H1 (cell line): ENCODE results near the gene ARHGAP23. TPM values are rescaled to one million over a fixed set of nuclear protein-coding genes. Genes with fewer than 3 reads are reported as not detected.
"Not testable (repeated sequence)": the region's sequence is repeated elsewhere in the genome, so short reads cannot be mapped to it uniquely, and the experiment has no call there.

Experiments
- CTCF ChIA-PET: fragments of 300-600 bp; sonication (Branson Sonifier 250); formaldehyde crosslinking; loops from one replicate; lab custom pipeline; 2021; ENCODE audit not compliant: partially characterized antibody; lab: Charles Lee
- POLR2A ChIA-PET: fragments of 300-600 bp; sonication (Branson Sonifier 250); formaldehyde crosslinking; loops from one replicate; lab custom pipeline; 2021; ENCODE audit warnings: inconsistent platforms; ENCODE audit not compliant: partially characterized antibody; lab: Charles Lee
- DNase-seq, 2 experiments: peaks; one replicate each; pipeline versions ENCODE4 v3.0.0 to v3.0.0-alpha.2; 2010 to 2022; ENCODE audit warnings: low spot score in 2 of 2, low read depth in 1 of 2, mixed read lengths in 1 of 2
- FAIRE-seq: peaks from 2 replicates; lab custom pipeline; 2011; peaks lifted over from hg19 to GRCh38; lab: Jason Lieb, UNC
- H2AFZ ChIP-seq: 2 replicates; pipeline ENCODE4 v1.8.1; 2012; ENCODE audit warnings: low read length, inconsistent platforms
- H2AK5ac ChIP-seq: 2 replicates; pipeline ENCODE4 v1.6.1; 2013; ENCODE audit warnings: low read depth, low read length
- H2BK120ac ChIP-seq: replicated peaks from 2 replicates; pipeline ENCODE3; 2013; ENCODE audit warnings: low read depth, low read length, inconsistent platforms
- H2BK12ac ChIP-seq: 2 replicates; pipeline ENCODE4 v1.6.1; 2013; ENCODE audit warnings: low read depth, low read length
- H2BK15ac ChIP-seq: 2 replicates; pipeline ENCODE4 v1.6.1; 2013; ENCODE audit warnings: low read length
- H2BK20ac ChIP-seq: 2 replicates; pipeline ENCODE4 v1.6.1; 2013; ENCODE audit warnings: low read length
- H2BK5ac ChIP-seq: 2 replicates; pipeline ENCODE4 v1.6.1; 2013; ENCODE audit warnings: low read depth, low read length
- H3K14ac ChIP-seq: 2 replicates; pipeline ENCODE4 v1.6.1; 2013; ENCODE audit warnings: inconsistent platforms; ENCODE audit not compliant: insufficient read length
- H3K18ac ChIP-seq: 2 replicates; pipeline ENCODE4 v1.6.1; 2013; ENCODE audit warnings: low read length; ENCODE audit errors: extremely low read depth
- H3K23ac ChIP-seq: 2 replicates; pipeline ENCODE4 v1.6.1; 2013; ENCODE audit warnings: inconsistent platforms; ENCODE audit not compliant: insufficient read length
- H3K23me2 ChIP-seq: 2 replicates; pipeline ENCODE4 v1.6.1; 2013; ENCODE audit warnings: low read depth, low read length
- H3K27ac ChIP-seq: 2 replicates; pipeline ENCODE4 v1.6.1; 2011; ENCODE audit warnings: low read depth, low read length, inconsistent platforms
- H3K27me3 ChIP-seq, 4 experiments: replicated peaks in 1 of 4; 1 replicate in 1 of 4; 2 replicates in 3 of 4; pipeline versions ENCODE4 v1.6.1 to v1.8.1; 2011 to 2013; ENCODE audit warnings: low read length in 3 of 4, mild to moderate bottlenecking in 3 of 4, inconsistent platforms in 2 of 4, mixed read lengths in 2 of 4, moderate library complexity in 1 of 4; ENCODE audit not compliant: control insufficient read depth in 3 of 4, insufficient read depth in 3 of 4; ENCODE audit errors: extremely low read depth in 1 of 4
- H3K36me3 ChIP-seq, 4 experiments: 2 replicates each; pipeline versions ENCODE4 v1.6.1 to v1.8.1; 2011 to 2013; ENCODE audit warnings: mild to moderate bottlenecking in 4 of 4, low read length in 3 of 4, moderate library complexity in 2 of 4, control low read depth in 1 of 4, inconsistent platforms in 1 of 4; ENCODE audit not compliant: insufficient read depth in 4 of 4, control insufficient read depth in 2 of 4
- H3K4ac ChIP-seq: replicated peaks from 2 replicates; pipeline ENCODE3; 2013; ENCODE audit warnings: low read length, low read depth, mixed read lengths, inconsistent platforms; ENCODE audit not compliant: insufficient read length
- H3K4me1 ChIP-seq, 4 experiments: replicated peaks in 1 of 4; 1 replicate in 1 of 4; 2 replicates in 3 of 4; pipeline versions ENCODE4 v1.6.1 to v1.8.1; 2011 to 2013; ENCODE audit warnings: low read length in 3 of 4, inconsistent platforms in 2 of 4, mixed read lengths in 1 of 4; ENCODE audit not compliant: insufficient read depth in 4 of 4, control insufficient read depth in 3 of 4
- H3K4me2 ChIP-seq, 2 experiments: 2 replicates each; pipeline versions ENCODE4 v1.6.1 to v1.8.1; 2011 to 2013; ENCODE audit warnings: low read depth in 2 of 2, low read length in 2 of 2, control low read depth in 1 of 2, inconsistent platforms in 1 of 2, mild to moderate bottlenecking in 1 of 2; ENCODE audit not compliant: insufficient read depth in 1 of 2
- H3K4me3 ChIP-seq, 4 experiments: fragments of 200-600, 300-600 bp in 1 of 4; sonication (generic), shearing (Covaris generic), sonication (Bioruptor Twin) in 1 of 4; 2 replicates each; pipeline versions ENCODE4 v1.5.1 to v1.8.1; 2011 to 2016; ENCODE audit warnings: low read length in 4 of 4, low read depth in 3 of 4, control low read depth in 2 of 4, inconsistent platforms in 2 of 4, mild to moderate bottlenecking in 2 of 4, mixed read lengths in 1 of 4, moderate library complexity in 1 of 4; ENCODE audit not compliant: insufficient read depth in 2 of 4; ENCODE audit errors: extremely low read depth in 1 of 4
- H3K56ac ChIP-seq: replicated peaks from 2 replicates; pipeline ENCODE3; 2013; ENCODE audit warnings: low read depth, mild to moderate bottlenecking, mixed read lengths, low read length, inconsistent platforms; ENCODE audit not compliant: insufficient read length
- H3K79me1 ChIP-seq: 2 replicates; pipeline ENCODE4 v1.6.1; 2013; ENCODE audit warnings: low read depth, low read length, control low read depth
- H3K79me2 ChIP-seq, 2 experiments: 2 replicates each; pipeline versions ENCODE4 v1.6.1 to v1.8.1; 2012 to 2013; ENCODE audit warnings: low read length in 2 of 2, mild to moderate bottlenecking in 2 of 2, inconsistent platforms in 1 of 2; ENCODE audit not compliant: insufficient read depth in 2 of 2, control insufficient read depth in 1 of 2
- H3K9ac ChIP-seq, 4 experiments: replicated peaks in 1 of 4; 1 replicate in 1 of 4; 2 replicates in 3 of 4; pipeline versions ENCODE4 v1.6.1 to v1.8.1; 2011 to 2013; ENCODE audit warnings: low read depth in 3 of 4, low read length in 3 of 4, control low read depth in 2 of 4, mild to moderate bottlenecking in 2 of 4, moderate library complexity in 2 of 4, inconsistent platforms in 1 of 4; ENCODE audit errors: extremely low read depth in 1 of 4
- H3K9me3 ChIP-seq, 2 experiments: 2 replicates each; pipeline versions ENCODE4 v1.6.1 to v1.8.1; 2012 to 2013; ENCODE audit warnings: mild to moderate bottlenecking in 2 of 2, moderate library complexity in 2 of 2, control low read depth in 1 of 2, inconsistent platforms in 1 of 2, low read depth in 1 of 2, low read length in 1 of 2, mixed read lengths in 1 of 2; ENCODE audit not compliant: insufficient read depth in 2 of 2
- H4K20me1 ChIP-seq, 2 experiments: replicated peaks in 1 of 2; 2 replicates each; pipeline versions ENCODE3 to v1.8.1; 2011 to 2013; ENCODE audit warnings: inconsistent platforms in 2 of 2, low read length in 2 of 2, mild to moderate bottlenecking in 1 of 2; ENCODE audit not compliant: insufficient read depth in 2 of 2, control insufficient read depth in 1 of 2
- H4K5ac ChIP-seq: 2 replicates; pipeline ENCODE4 v1.6.1; 2013; ENCODE audit warnings: low read length, low read depth, mixed read lengths, inconsistent platforms; ENCODE audit not compliant: insufficient read length
- H4K8ac ChIP-seq: 2 replicates; pipeline ENCODE4 v1.8.0; 2013; ENCODE audit warnings: mild to moderate bottlenecking, moderate library complexity, low read length, inconsistent platforms; ENCODE audit not compliant: insufficient read depth; ENCODE audit errors: extremely low read depth
- H4K91ac ChIP-seq: replicated peaks from 2 replicates; pipeline ENCODE3; 2013; ENCODE audit warnings: low read length, mixed read lengths, inconsistent platforms; ENCODE audit not compliant: insufficient read length
- RAD21 ChIP-seq, 2 experiments: IDR thresholded peaks in 1 of 2; conservative IDR thresholded peaks in 1 of 2; 2 replicates each; pipeline ENCODE4 v1.6.1; 2011; ENCODE audit warnings: low read depth in 2 of 2, low read length in 2 of 2, improper control_type of control experiment in 1 of 2, inconsistent platforms in 1 of 2, mild to moderate bottlenecking in 1 of 2, moderate library complexity in 1 of 2
- WGBS, 2 experiments: shearing (Covaris generic) in 1 of 2; methylation state at CpG; one replicate each; pipeline versions ENCODE4 v1.1.6 to v1.1.7; 2013 to 2015; ENCODE audit warnings: low lambda C conversion rate in 2 of 2, mixed read lengths in 2 of 2, inconsistent platforms in 1 of 2, low coverage in 1 of 2, missing lambda C conversion rate in 1 of 2; ENCODE audit not compliant: insufficient replicate concordance in 2 of 2, insufficient coverage in 1 of 2, insufficient read length in 1 of 2; ENCODE audit errors: extremely low coverage in 1 of 2, missing lambda C conversion rate in 1 of 2; 5-methylcytosine and 5-hydroxymethylcytosine counted together
- polyA plus RNA-seq, 7 experiments: library from polyadenylated mRNA; depleted of rRNA in 3 of 7; stranded (reverse) in 5 of 7; unstranded in 2 of 7; fragments of >200 nt in 5 of 7; fragments of 200-250 nt in 2 of 7; gene quantifications; 1 replicate in 5 of 7; 2 replicates in 1 of 7; 4 replicates in 1 of 7; pipeline versions ENCODE4 v1.2.1 to v1.2.3, GENCODE V29; 2011 to 2013; ENCODE audit warnings: missing spikeins in 2 of 7, mixed read lengths in 2 of 7
- total RNA-seq: library from RNA; stranded (reverse); fragmentation: NEBNext Ultra II Directional; extraction: Animal tissue kit (Norgen Biotek cat#: 25700); gene quantifications from 2 replicates; pipeline ENCODE4 v1.2.1, GENCODE V29; 2021
- TF ChIP-seq, protein P1 (sequence below): IDR thresholded peaks from 2 replicates; pipeline ENCODE4 v1.6.1; 2012; ENCODE audit warnings: inconsistent platforms
- TF ChIP-seq, protein P2 (sequence below), 3 experiments: IDR thresholded peaks; 1 replicate in 2 of 3; 2 replicates in 1 of 3; pipeline versions ENCODE4 v1.5.1 to v1.6.1; 2011; ENCODE audit warnings: low read length in 3 of 3, mild to moderate bottlenecking in 3 of 3, inconsistent platforms in 2 of 3, low read depth in 1 of 3, moderate library complexity in 1 of 3; ENCODE audit not compliant: insufficient read depth in 1 of 3; ENCODE audit errors: control extremely low read depth in 1 of 3

ARHGAP23 gene
- total and polyA plus RNA-seq, 2 of the 8 experiments (the other 6 are each of a cell fraction or from before 2014, with no cell fraction given), result 16.3 to 107 TPM

DNA sequence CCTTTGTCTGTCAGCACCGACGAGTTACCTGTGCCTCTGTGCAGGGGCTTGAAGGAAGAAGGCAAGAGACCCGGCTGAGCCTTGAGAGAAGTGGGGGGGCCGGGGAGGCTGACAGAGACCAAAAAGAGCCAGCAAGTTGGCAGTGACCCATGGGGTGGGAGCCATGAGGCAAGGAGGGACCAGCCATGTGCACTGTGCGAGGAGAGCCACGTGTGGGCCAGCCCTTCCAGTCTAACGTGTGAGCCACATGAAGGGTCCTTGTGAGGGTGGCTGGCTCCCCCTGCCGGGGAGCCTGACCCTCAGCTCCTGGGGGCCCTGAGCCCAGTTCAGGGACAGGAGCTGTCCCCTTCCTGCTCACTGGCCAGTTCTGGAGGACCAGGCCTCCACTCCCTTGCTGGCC, 46.4 kb downstream of the ARHGAP23 start:
- H3K18ac ChIP-seq, H2AFZ ChIP-seq, H2BK20ac ChIP-seq, FAIRE-seq, H3K4me2 ChIP-seq, H3K23ac ChIP-seq, H3K23me2 ChIP-seq, H2BK120ac ChIP-seq, H2BK15ac ChIP-seq, H3K27me3 ChIP-seq, H3K79me2 ChIP-seq, H3K9me3 ChIP-seq, H3K27ac ChIP-seq, H3K4ac ChIP-seq, H4K8ac ChIP-seq, H2AK5ac ChIP-seq, DNase-seq, H3K14ac ChIP-seq, H4K20me1 ChIP-seq, H3K4me3 ChIP-seq, H3K79me1 ChIP-seq, H4K5ac ChIP-seq, H2BK12ac ChIP-seq, H4K91ac ChIP-seq, H3K4me1 ChIP-seq, H3K56ac ChIP-seq, H2BK5ac ChIP-seq, H3K9ac ChIP-seq: not testable (repeated sequence)
- WGBS, 2 experiments, result 81% methylated on average over 7 of the region's 8 CpGs; no CpG with 5 or more reads in 1 of the 2 experiments
- CTCF ChIA-PET, result interaction anchor here (1.0 to 3.1 kb wide), 11 partner anchors 10 to 83 kb away, joined by 3 to 20 read pairs (median 4); no protein-coding TSS in a partner anchor
- TF ChIP-seq RAD21 (IDR thresholded peaks at IDR 0.05 in 1 of 2, conservative IDR thresholded peaks at IDR 0.05 in 1 of 2; ENCODE audit: low read depth in 2 of 2, low read length in 2 of 2), result peak; percentile 34 to 49
- TF ChIP-seq, protein P1, sequence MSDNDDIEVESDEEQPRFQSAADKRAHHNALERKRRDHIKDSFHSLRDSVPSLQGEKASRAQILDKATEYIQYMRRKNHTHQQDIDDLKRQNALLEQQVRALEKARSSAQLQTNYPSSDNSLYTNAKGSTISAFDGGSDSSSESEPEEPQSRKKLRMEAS, result peak; percentile 66
- TF ChIP-seq, protein P2, sequence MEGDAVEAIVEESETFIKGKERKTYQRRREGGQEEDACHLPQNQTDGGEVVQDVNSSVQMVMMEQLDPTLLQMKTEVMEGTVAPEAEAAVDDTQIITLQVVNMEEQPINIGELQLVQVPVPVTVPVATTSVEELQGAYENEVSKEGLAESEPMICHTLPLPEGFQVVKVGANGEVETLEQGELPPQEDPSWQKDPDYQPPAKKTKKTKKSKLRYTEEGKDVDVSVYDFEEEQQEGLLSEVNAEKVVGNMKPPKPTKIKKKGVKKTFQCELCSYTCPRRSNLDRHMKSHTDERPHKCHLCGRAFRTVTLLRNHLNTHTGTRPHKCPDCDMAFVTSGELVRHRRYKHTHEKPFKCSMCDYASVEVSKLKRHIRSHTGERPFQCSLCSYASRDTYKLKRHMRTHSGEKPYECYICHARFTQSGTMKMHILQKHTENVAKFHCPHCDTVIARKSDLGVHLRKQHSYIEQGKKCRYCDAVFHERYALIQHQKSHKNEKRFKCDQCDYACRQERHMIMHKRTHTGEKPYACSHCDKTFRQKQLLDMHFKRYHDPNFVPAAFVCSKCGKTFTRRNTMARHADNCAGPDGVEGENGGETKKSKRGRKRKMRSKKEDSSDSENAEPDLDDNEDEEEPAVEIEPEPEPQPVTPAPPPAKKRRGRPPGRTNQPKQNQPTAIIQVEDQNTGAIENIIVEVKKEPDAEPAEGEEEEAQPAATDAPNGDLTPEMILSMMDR (IDR thresholded peaks at IDR 0.05; ENCODE audit: control extremely low read depth in 1 of 3, insufficient read depth in 1 of 3, low read depth in 1 of 3, low read length in 3 of 3), result peak in 2 of 3 experiments; percentile 14 to 34; a peak in 3 of 4 replicates
- POLR2A ChIA-PET, result interaction anchor here (2.6 kb wide), 1 partner anchor 23 kb away, joined by 8 read pairs; no protein-coding TSS in a partner anchor
- H3K36me3 ChIP-seq, result peaks cover 0 to 35% (median 7%) of the 10 kb centered on the region in 4 experiments; a peak in 6 of 8 replicates
